Non-pigmented ciliary epithelial cell (primary cell): ENCODE data around the gene GNG7.
A peak's percentile ranks its signal among the peaks of the same experiment; 100 is the strongest.

Experiments used
- DNase-seq: peaks from one replicate; pipeline ENCODE4 v3.0.0-alpha.2; 2010; ENCODE audit warnings: low read depth

The GNG7 gene

DNA sequence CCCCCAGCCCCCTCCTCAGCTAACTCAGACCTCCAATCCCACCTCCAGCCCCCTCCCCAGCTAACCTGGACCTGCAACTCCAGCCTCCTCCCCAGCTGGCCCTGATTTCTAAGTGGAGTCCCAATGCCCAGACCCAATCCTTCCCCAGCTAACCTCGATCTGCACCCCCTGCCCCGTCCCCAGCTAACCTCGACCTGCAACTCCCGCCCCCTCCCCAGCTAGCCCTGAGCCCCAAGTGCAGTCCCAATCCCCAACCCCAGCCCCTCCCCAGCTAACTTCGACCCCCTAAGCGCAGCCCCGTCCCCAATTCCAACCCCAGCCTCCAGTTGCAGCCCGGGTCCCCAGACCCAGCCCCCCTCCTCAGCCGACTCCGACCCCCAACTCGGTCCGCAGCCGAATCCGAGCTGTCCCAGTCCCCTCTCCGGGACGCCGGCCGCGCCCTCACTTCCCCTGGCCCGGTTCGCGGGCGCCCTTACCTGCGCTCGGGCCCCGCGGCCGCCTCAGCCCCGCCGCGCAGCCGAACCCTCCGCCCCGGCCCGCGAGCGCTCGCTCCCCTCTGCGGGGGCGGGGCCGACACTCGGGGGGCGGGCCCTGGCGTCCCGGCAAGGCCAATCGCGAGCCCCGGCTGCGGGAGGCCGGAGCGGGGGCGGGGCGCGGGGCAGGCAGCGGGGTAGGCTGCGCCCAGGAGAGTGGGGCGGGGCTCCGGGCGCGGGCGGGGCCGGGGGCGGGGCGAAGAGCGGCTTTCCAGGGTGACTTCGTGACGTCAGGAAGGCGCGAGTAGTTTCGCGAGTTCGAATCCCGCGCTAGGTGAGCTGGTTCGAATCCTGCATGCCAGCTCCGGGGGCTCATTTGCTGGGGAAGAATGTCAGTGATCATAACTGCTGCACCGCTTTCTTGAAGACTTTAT lies at the start of gene GNG7:
Gene GNG7, minus strand, starts transcription at position 525 of the 907 bp plus-strand sequence. CDS start 182,006 bp downstream, outside the sequence.
- DNase-seq: no peak

GRCh38 chr19:2751438-2751830 lies 48.9 kb upstream of the GNG7 start:
- DNase-seq: no peak

GRCh38 chr19:2750808-2751437 lies 48.4 kb upstream of the GNG7 start:
- no peak for DNase-seq

- no peak for DNase-seq
Measured at GRCh38 chr19:2747349-2747748, 44.9 kb upstream of the GNG7 start.

DNA sequence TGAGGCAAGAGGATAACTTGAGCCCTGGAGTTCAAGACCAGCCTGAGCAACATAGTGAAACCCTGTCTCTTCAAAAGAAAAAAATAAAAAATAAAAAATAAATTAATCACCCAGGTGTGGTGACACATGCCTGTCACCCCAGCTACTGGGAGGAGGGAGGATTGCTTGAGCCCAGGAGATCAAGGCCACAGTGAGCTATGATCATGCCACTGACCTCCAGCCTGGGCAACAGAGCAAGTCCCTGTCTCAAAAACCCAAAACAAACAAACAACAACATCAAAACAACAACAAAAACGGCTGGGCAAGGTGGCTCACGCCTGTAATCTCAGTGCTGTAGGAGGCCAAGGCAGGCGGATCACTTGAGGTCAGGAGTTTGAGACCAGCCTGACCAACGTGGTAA lies 41.6 kb upstream of the GNG7 start:
- DNase-seq: no peak

GRCh38 chr19:2743099-2743498 lies 40.6 kb upstream of the GNG7 start:
- no peak for DNase-seq

- no peak for DNase-seq
Measured at GRCh38 chr19:2740314-2740656, 37.8 kb upstream of the GNG7 start.

- peak; percentile 89 for DNase-seq
Measured at GRCh38 chr19:2739602-2740313, 37.3 kb upstream of the GNG7 start, which contains the start of gene SLC39A3. SLC39A3 (minus strand) TSS chr19:2740017; CDS start chr19:2737257, 2,760 bp downstream.

GRCh38 chr19:2736550-2737190 lies 34.2 kb upstream of the GNG7 start:
- DNase-seq: no peak

GRCh38 chr19:2735374-2735773 lies 32.9 kb upstream of the GNG7 start:
- no peak for DNase-seq

- DNase-seq: no peak
Measured at GRCh38 chr19:2734589-2735288, 32.2 kb upstream of the GNG7 start.

GRCh38 chr19:2733930-2734588 lies 31.6 kb upstream of the GNG7 start:
- DNase-seq: no peak

- DNase-seq: no peak
Measured at GRCh38 chr19:2732883-2733282, 30.4 kb upstream of the GNG7 start.

GRCh38 chr19:2732157-2732725 lies 29.7 kb upstream of the GNG7 start:
- DNase-seq: no peak

DNA sequence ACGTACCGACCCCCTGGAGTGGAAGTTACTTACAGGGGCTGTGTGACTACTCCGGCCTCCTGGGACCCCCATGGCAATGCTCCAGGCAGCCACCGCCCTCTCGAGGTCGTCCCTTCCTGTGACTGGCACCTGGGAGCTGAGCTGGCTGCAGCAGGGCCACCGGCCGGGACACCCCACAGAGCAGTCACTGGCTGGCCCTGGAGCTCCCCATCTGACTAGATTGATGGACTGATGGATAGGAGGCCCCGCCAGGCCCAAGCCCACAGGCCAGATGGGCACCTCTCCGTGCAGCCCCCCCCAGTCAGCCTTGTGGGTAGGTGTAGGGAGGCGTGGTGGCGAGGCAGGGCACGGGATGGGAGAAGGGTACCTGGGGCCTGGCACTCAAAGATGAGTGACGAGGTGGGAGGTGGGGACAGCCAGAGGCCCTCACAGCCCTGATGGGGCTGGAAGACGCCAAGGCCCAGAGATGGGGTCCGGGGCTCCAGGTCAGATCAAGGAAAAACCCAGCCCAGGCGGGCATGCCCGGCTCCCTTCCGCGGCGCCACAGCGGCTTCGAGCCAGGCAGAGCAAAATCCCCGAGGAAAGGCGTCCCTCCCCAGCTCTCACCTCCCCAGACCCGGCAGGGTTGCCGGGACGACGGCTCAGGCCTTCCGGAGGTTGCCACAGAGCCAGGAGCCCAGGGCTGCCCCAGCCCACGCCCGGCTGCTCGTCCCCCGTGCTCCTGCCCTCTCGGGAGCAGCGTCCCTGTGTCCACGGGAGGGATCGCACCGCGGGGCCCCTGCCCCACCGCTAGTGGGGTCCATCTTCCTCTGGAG lies 28.9 kb upstream of the GNG7 start:
- DNase-seq: no peak

GRCh38 chr19:2729943-2730818 lies 27.7 kb upstream of the GNG7 start:
- DNase-seq: no peak

- no peak for DNase-seq
Measured at GRCh38 chr19:2728783-2729387, 26.4 kb upstream of the GNG7 start.

DNA sequence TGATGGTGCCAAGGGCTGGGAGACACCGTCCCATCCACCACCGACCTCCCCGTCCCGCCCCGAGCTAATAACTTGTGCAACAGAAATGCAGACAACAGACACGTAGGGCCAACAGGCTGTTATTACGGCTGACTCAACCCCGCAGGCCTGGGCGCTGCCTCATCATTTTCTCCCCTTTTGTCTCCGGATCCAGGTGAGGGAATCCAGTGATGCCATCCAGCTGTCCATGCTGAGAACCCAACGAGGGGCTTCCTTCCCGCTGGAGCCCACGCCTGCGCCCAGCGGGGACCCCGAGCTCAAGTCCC lies 25.1 kb upstream of the GNG7 start:
- no peak for DNase-seq
